Neural cell (in vitro differentiated cells): Measurements from ENCODE around the gene ALX4. TPM values are rescaled to one million over a fixed set of nuclear protein-coding genes. Genes with fewer than 3 reads are reported as not detected.

Experiments used
- H2AFZ ChIP-seq: fragments of 200-600, 300-800 bp; sonication (generic), shearing (Covaris generic); 2 replicates; pipeline ENCODE4 v1.6.0; 2014; ENCODE audit warnings: low read depth, mild to moderate bottlenecking, antibody characterized with exemption, low read length, moderate library complexity
- H3F3A ChIP-seq: fragments of 200-600 bp; shearing (Covaris generic); 2 replicates; pipeline ENCODE4 v1.6.1; 2016; ENCODE audit warnings: mild to moderate bottlenecking, moderate library complexity, mixed read lengths, antibody characterized with exemption, low read length; ENCODE audit not compliant: insufficient read depth, poor library complexity, severe bottlenecking
- H3K27ac ChIP-seq: fragments of 200-600, 300-800 bp; sonication (generic), shearing (Covaris generic); 2 replicates; pipeline ENCODE4 v1.5.1; 2014; ENCODE audit warnings: mild to moderate bottlenecking, low read length, moderate library complexity
- H3K27me3 ChIP-seq: fragments of 300-800, 200-600 bp; sonication (generic), shearing (Covaris generic); 2 replicates; pipeline ENCODE4 v1.6.0; 2014; ENCODE audit warnings: mild to moderate bottlenecking, low read depth, low read length, moderate library complexity; ENCODE audit not compliant: insufficient read depth
- H3K36me3 ChIP-seq: fragments of 300-800, 200-600 bp; sonication (generic), shearing (Covaris generic); 2 replicates; pipeline ENCODE4 v1.5.1; 2014; ENCODE audit warnings: mild to moderate bottlenecking, antibody characterized with exemption, low read length, moderate library complexity; ENCODE audit not compliant: insufficient read depth
- H3K4me2 ChIP-seq: fragments of 300-800, 200-600 bp; sonication (generic), shearing (Covaris generic); 2 replicates; pipeline ENCODE4 v1.6.0; 2014; ENCODE audit warnings: mild to moderate bottlenecking, low read length
- H3K4me3 ChIP-seq: fragments of 300-800, 200-600 bp; sonication (generic), shearing (Covaris generic); 2 replicates; pipeline ENCODE4 v1.5.1; 2014; ENCODE audit warnings: mild to moderate bottlenecking, low read length, moderate library complexity
- H3K79me2 ChIP-seq: fragments of 200-600 bp; shearing (Covaris generic); replicated peaks from 2 replicates; pipeline ENCODE4 v1.6.0; 2014; ENCODE audit warnings: mild to moderate bottlenecking, low read length, moderate library complexity; ENCODE audit not compliant: insufficient read depth
- H3K9ac ChIP-seq: fragments of 300-800, 200-600 bp; sonication (generic), shearing (Covaris generic); 2 replicates; pipeline ENCODE4 v1.6.1; 2016; ENCODE audit warnings: mild to moderate bottlenecking, low read length, mixed read lengths
- H3K9me2 ChIP-seq: fragments of 200-600 bp; shearing (Covaris generic); 2 replicates; pipeline ENCODE4 v1.6.1; 2016; ENCODE audit warnings: mild to moderate bottlenecking, low read length, mixed read lengths; ENCODE audit not compliant: insufficient read depth
- H3K9me3 ChIP-seq: fragments of 200-600, 300-800 bp; sonication (generic), shearing (Covaris generic); 2 replicates; pipeline ENCODE4 v1.6.1; 2016; ENCODE audit warnings: mild to moderate bottlenecking, mixed run types, low read length, moderate library complexity, mixed read lengths
- H4K20me1 ChIP-seq: fragments of 200-600 bp; shearing (Covaris generic); 2 replicates; pipeline ENCODE4 v1.6.1; 2016; ENCODE audit warnings: mild to moderate bottlenecking, mixed run types; ENCODE audit not compliant: insufficient read depth
- EP300 ChIP-seq: fragments of 450-650 bp; conservative IDR thresholded peaks from 2 replicates; pipeline ENCODE4 v1.6.1; 2014; ENCODE audit warnings: antibody characterized with exemption, mild to moderate bottlenecking, moderate library complexity; ENCODE audit not compliant: poor library complexity, severe bottlenecking
- EZH2 ChIP-seq: fragments of 200-600, 300-800 bp; shearing (Covaris generic), sonication (generic); IDR thresholded peaks from 2 replicates; pipeline ENCODE4 v1.6.1; 2014; ENCODE audit warnings: antibody characterized with exemption, low read length, borderline replicate concordance, mild to moderate bottlenecking; ENCODE audit not compliant: insufficient read depth, poor library complexity, severe bottlenecking
- MXI1 ChIP-seq: fragments of 450-650 bp; conservative IDR thresholded peaks from 2 replicates; pipeline ENCODE4 v1.6.1; 2014; ENCODE audit warnings: antibody characterized with exemption, mild to moderate bottlenecking; ENCODE audit not compliant: poor library complexity, severe bottlenecking
- POLR2AphosphoS5 ChIP-seq: IDR thresholded peaks from 2 replicates; pipeline ENCODE4 v1.6.1; 2012
- RAD21 ChIP-seq: fragments of 450-650 bp; conservative IDR thresholded peaks from 2 replicates; pipeline ENCODE4 v1.6.1; 2014; ENCODE audit warnings: antibody characterized with exemption, mild to moderate bottlenecking, moderate library complexity
- SMC3 ChIP-seq: fragments of 450-650 bp; conservative IDR thresholded peaks from 2 replicates; pipeline ENCODE4 v1.6.1; 2014; ENCODE audit warnings: antibody characterized with exemption, mild to moderate bottlenecking, moderate library complexity; ENCODE audit not compliant: poor library complexity
- TAF1 ChIP-seq: IDR thresholded peaks from 2 replicates; pipeline ENCODE4 v1.6.1; 2012; ENCODE audit warnings: low read depth
- polyA plus RNA-seq: library from polyadenylated mRNA; depleted of rRNA; stranded (reverse); fragments of >200 nt; gene quantifications from 2 replicates; pipeline ENCODE4 v1.2.3, GENCODE V29; 2014
- TF ChIP-seq, protein P1 (sequence below): fragments of 450-650 bp; IDR thresholded peaks from 2 replicates; pipeline ENCODE4 v1.5.1; 2014; ENCODE audit warnings: antibody characterized with exemption, mild to moderate bottlenecking, moderate library complexity; ENCODE audit not compliant: poor library complexity, severe bottlenecking
- TF ChIP-seq, protein P2 (sequence below): IDR thresholded peaks from 2 replicates; pipeline ENCODE4 v1.6.1; 2012; ENCODE audit warnings: borderline replicate concordance

ALX4 gene
- polyA plus RNA-seq, 1 donor from 2014 or later, result not detected

DNA sequence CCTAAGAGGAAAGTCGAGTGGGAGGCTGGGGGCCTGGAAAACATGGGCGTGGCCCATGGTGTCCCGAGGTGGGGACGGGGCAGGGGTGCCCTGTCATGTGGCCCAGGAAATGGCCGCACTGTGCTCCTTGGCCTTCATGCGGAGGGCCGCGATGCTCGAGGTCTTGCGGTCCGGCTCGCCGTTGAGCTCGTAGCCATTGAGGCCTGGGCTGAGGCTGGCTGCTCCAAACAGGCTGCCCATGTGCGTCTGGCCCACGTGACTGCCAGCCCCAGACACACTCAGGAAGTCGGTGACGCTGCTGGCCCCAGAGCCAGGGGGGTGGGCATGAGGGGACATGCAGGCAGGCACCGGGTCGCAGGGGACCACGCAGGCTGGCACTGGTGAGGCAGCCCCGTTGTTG, 45.2 kb downstream of the ALX4 start:
- no peaks in the 10 kb centered on the region for H3K36me3 ChIP-seq
- H3K27ac ChIP-seq, result no peak overlapping the region
- H3K9ac ChIP-seq, result no peak overlapping the region
- no peak overlapping the region for H2AFZ ChIP-seq
- TF ChIP-seq POLR2AphosphoS5 (no peak), RAD21 (no peak), EZH2 (no peak), EP300 (no peak), TAF1 (no peak), MXI1 (no peak), SMC3 (no peak)
- TF ChIP-seq, protein P1, sequence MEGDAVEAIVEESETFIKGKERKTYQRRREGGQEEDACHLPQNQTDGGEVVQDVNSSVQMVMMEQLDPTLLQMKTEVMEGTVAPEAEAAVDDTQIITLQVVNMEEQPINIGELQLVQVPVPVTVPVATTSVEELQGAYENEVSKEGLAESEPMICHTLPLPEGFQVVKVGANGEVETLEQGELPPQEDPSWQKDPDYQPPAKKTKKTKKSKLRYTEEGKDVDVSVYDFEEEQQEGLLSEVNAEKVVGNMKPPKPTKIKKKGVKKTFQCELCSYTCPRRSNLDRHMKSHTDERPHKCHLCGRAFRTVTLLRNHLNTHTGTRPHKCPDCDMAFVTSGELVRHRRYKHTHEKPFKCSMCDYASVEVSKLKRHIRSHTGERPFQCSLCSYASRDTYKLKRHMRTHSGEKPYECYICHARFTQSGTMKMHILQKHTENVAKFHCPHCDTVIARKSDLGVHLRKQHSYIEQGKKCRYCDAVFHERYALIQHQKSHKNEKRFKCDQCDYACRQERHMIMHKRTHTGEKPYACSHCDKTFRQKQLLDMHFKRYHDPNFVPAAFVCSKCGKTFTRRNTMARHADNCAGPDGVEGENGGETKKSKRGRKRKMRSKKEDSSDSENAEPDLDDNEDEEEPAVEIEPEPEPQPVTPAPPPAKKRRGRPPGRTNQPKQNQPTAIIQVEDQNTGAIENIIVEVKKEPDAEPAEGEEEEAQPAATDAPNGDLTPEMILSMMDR, result no peak
- TF ChIP-seq, protein P2, sequence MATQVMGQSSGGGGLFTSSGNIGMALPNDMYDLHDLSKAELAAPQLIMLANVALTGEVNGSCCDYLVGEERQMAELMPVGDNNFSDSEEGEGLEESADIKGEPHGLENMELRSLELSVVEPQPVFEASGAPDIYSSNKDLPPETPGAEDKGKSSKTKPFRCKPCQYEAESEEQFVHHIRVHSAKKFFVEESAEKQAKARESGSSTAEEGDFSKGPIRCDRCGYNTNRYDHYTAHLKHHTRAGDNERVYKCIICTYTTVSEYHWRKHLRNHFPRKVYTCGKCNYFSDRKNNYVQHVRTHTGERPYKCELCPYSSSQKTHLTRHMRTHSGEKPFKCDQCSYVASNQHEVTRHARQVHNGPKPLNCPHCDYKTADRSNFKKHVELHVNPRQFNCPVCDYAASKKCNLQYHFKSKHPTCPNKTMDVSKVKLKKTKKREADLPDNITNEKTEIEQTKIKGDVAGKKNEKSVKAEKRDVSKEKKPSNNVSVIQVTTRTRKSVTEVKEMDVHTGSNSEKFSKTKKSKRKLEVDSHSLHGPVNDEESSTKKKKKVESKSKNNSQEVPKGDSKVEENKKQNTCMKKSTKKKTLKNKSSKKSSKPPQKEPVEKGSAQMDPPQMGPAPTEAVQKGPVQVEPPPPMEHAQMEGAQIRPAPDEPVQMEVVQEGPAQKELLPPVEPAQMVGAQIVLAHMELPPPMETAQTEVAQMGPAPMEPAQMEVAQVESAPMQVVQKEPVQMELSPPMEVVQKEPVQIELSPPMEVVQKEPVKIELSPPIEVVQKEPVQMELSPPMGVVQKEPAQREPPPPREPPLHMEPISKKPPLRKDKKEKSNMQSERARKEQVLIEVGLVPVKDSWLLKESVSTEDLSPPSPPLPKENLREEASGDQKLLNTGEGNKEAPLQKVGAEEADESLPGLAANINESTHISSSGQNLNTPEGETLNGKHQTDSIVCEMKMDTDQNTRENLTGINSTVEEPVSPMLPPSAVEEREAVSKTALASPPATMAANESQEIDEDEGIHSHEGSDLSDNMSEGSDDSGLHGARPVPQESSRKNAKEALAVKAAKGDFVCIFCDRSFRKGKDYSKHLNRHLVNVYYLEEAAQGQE, result no peak
- no peaks in the 10 kb centered on the region for H4K20me1 ChIP-seq
- H3K9me3 ChIP-seq, result no peaks in the 10 kb centered on the region
- no peak overlapping the region for H3K4me3 ChIP-seq
- no peaks in the 10 kb centered on the region for H3K79me2 ChIP-seq
- no peaks in the 10 kb centered on the region for H3F3A ChIP-seq
- no peak overlapping the region for H3K4me2 ChIP-seq
- H3K27me3 ChIP-seq, result no peaks in the 10 kb centered on the region
- H3K9me2 ChIP-seq, result no peaks in the 10 kb centered on the region

DNA sequence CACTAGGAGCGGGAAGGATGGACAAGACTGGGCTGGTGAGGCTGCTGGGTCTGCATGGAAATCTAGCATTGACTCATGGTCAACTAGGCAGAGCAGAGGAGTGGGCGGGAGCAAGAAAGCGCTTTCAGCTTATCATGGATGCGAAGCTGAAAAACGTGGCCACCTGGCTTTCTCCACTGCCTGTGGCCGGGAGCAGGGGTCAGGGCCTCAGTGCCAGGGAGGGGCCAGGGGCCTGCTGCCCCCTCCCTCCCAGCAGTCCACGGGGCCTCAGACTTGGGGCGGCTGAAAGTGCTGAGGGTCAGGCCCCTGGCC, 45.5 kb downstream of the ALX4 start:
- Histone ChIP-seq H4K20me1 (no peaks in the 10 kb centered on the region), H3K9me3 (no peaks in the 10 kb centered on the region), H3K9me2 (no peaks in the 10 kb centered on the region), H3K36me3 (no peaks in the 10 kb centered on the region), H2AFZ (no peak overlapping the region), H3K27ac (no peak overlapping the region), H3F3A (no peaks in the 10 kb centered on the region), H3K4me3 (no peak overlapping the region), H3K9ac (no peak overlapping the region), H3K79me2 (no peaks in the 10 kb centered on the region), H3K27me3 (no peaks in the 10 kb centered on the region), H3K4me2 (no peak overlapping the region)
- TF ChIP-seq EZH2, result no peak
- TF ChIP-seq TAF1, result no peak
- no peak for TF ChIP-seq MXI1
- TF ChIP-seq, protein P1, result no peak
- no peak for TF ChIP-seq EP300
- no peak for TF ChIP-seq POLR2AphosphoS5
- TF ChIP-seq, protein P2, result no peak
- no peak for TF ChIP-seq SMC3
